ENCODE results near the gene NAALADL2. TPM values are rescaled to one million over a fixed set of nuclear protein-coding genes. Genes with fewer than 3 reads are reported as not detected.

Gene NAALADL2
- total RNA-seq, 1 donor from 2014 or later: 2.9 TPM

GRCh38 chr3:175200391-175201095 is 341.4 kb downstream of the NAALADL2 start:
- no peak overlapping the region for H3K4me3 ChIP-seq (ENCODE audit: low read depth, low read length)
- no peak for DNase-seq (ENCODE audit: low read depth)
- no peak for TF ChIP-seq CTCF (conservative IDR thresholded peaks at IDR 0.05; ENCODE audit: low read depth, low read length)

- H3K4me3 ChIP-seq (ENCODE audit: low read depth, low read length): no peak overlapping the region
- DNase-seq (ENCODE audit: low read depth): no peak
- no peak for TF ChIP-seq CTCF (conservative IDR thresholded peaks at IDR 0.05; ENCODE audit: low read depth, low read length)
Measured at GRCh38 chr3:175207361-175207760, 348.2 kb downstream of the NAALADL2 start.

GRCh38 chr3:175208326-175208725 is 349.2 kb downstream of the NAALADL2 start:
- TF ChIP-seq CTCF (conservative IDR thresholded peaks at IDR 0.05; ENCODE audit: low read depth, low read length): no peak
- no peak for DNase-seq (ENCODE audit: low read depth)

GRCh38 chr3:175211466-175211865 is 352.3 kb downstream of the NAALADL2 start:
- no peak for TF ChIP-seq CTCF (conservative IDR thresholded peaks at IDR 0.05; ENCODE audit: low read depth, low read length)
- H3K4me3 ChIP-seq (ENCODE audit: low read depth, low read length): no peak overlapping the region
- DNase-seq (ENCODE audit: low read depth): no peak

More at GRCh38 chr3:175208326-175208725, 349.2 kb downstream of the NAALADL2 start:
- no peak overlapping the region for H3K4me3 ChIP-seq (ENCODE audit: low read depth, low read length)

- no peak for DNase-seq (ENCODE audit: low read depth)
- no peak for TF ChIP-seq CTCF (conservative IDR thresholded peaks at IDR 0.05; ENCODE audit: low read depth, low read length)
- H3K4me3 ChIP-seq (ENCODE audit: low read depth, low read length): no peak overlapping the region
Measured at GRCh38 chr3:175212896-175213295, 353.8 kb downstream of the NAALADL2 start.

- no peak for DNase-seq (ENCODE audit: low read depth)
- no peak for TF ChIP-seq CTCF (conservative IDR thresholded peaks at IDR 0.05; ENCODE audit: low read depth, low read length)
- no peak overlapping the region for H3K4me3 ChIP-seq (ENCODE audit: low read depth, low read length)
Measured at GRCh38 chr3:175214216-175214615, 355.1 kb downstream of the NAALADL2 start.

GRCh38 chr3:175215833-175216232 is 356.7 kb downstream of the NAALADL2 start:
- H3K4me3 ChIP-seq (ENCODE audit: low read depth, low read length): no peak overlapping the region
- no peak for TF ChIP-seq CTCF (conservative IDR thresholded peaks at IDR 0.05; ENCODE audit: low read depth, low read length)
- DNase-seq (ENCODE audit: low read depth): no peak

All from epithelial cell of proximal tubule (primary cell).